HUES48 (cell line): ENCODE results near the gene HNRNPAB.

Experiments used
- H3K27ac ChIP-seq: one replicate; pipeline ENCODE4 v1.7.0; 2013; ENCODE audit warnings: low read depth, low read length, inconsistent platforms
- H3K27me3 ChIP-seq: 2 replicates; pipeline ENCODE4 v1.6.1; 2013; ENCODE audit warnings: mild to moderate bottlenecking, low read length; ENCODE audit not compliant: control insufficient read depth, insufficient read depth
- H3K36me3 ChIP-seq: 2 replicates; pipeline ENCODE4 v1.6.1; 2013; ENCODE audit warnings: low read length; ENCODE audit not compliant: control insufficient read depth, insufficient read depth
- H3K4me1 ChIP-seq: 2 replicates; pipeline ENCODE4 v1.6.1; 2013; ENCODE audit warnings: mild to moderate bottlenecking, low read length; ENCODE audit not compliant: control insufficient read depth, insufficient read depth
- H3K4me3 ChIP-seq: 2 replicates; pipeline ENCODE4 v1.5.1; 2013; ENCODE audit warnings: mild to moderate bottlenecking, low read depth, low read length
- H3K9ac ChIP-seq: 2 replicates; pipeline ENCODE4 v1.6.1; 2013; ENCODE audit warnings: mild to moderate bottlenecking, low read depth, low read length, moderate library complexity
- H3K9me3 ChIP-seq: 2 replicates; pipeline ENCODE4 v1.6.1; 2013; ENCODE audit warnings: low read length; ENCODE audit not compliant: control insufficient read depth, insufficient read depth

Gene HNRNPAB

DNA sequence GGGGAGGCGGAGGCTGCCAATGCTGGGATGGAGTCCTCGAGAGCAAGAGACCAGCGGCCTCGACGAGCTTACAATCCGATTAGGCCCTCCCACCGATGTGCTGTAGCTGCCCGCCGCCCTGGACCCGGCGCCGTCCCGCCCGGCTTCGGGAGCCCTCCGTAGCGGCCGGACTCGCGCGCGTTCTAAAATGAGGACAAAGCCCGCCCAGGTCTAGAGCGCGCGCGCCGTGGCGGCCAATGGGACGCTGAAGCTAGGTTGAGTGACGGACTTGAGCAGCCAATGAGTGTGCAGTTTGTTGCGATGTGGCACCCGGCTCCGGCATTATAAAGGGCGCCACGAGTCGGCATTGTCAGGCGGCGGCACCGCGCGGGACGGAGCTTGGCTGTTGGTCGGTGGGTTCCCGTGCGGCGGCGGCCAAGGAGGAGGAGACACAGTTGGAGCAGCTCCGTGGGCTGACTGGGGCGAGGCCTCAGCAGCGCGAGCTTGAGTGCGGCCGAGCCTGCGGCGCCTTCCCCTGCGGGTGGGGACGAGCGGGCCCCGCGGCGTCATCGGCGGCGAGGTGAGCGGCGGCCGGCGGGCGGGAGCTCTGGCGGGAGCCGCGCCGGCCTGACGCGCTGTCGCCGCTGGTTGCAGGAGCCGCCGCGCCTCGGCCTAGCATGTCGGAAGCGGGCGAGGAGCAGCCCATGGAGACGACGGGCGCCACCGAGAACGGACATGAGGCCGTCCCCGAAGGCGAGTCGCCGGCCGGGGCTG lies at the start of gene HNRNPAB:
Gene HNRNPAB (plus strand): TSS at position 352 of the 753 bp plus-strand sequence. CDS start 305 bp downstream, at position 657.
- Histone ChIP-seq H3K4me1 (peaks cover 10% of the 10 kb centered on the region; the same call in 1 of the 2 replicates), H3K27me3 (peaks cover 4% of the 10 kb centered on the region; the same call in 1 of the 2 replicates), H3K36me3 (peaks cover 41% of the 10 kb centered on the region), H3K9me3 (no peaks in the 10 kb centered on the region), H3K4me3 (peak within 1 kb of the TSS; percentile 100), H3K27ac (peak within 1 kb of the TSS; percentile 82), H3K9ac (peak within 1 kb of the TSS; percentile 99)

DNA sequence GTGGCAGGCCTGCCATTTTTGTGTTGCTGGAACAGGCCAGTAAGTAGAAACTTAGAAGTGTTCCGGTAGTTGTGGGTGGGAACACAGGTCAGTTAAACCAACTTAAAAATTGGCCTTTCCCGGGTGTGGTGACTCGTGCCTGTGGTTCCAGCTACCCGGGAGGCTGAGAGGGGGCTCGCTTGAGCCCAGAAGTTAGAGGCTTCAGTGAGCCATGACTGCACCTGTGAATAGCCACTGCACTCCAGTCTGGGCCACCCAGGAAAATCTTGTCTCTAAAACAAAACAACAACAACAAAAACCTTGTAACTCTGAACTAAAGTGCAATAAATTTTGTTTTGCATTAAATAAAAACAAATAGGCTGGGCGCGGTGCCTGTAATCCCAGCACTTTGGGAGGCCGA lies 49.3 kb upstream of the HNRNPAB start:
- H3K27ac ChIP-seq, result no peak overlapping the region
- H3K4me3 ChIP-seq, result no peak overlapping the region
- H3K9ac ChIP-seq, result no peak overlapping the region
- no peaks in the 10 kb centered on the region for H3K9me3 ChIP-seq
- peaks cover 24% of the 10 kb centered on the region for H3K36me3 ChIP-seq
- H3K27me3 ChIP-seq, result no peaks in the 10 kb centered on the region
- H3K4me1 ChIP-seq, result no peaks in the 10 kb centered on the region; the same call in 1 of the 2 replicates

DNA sequence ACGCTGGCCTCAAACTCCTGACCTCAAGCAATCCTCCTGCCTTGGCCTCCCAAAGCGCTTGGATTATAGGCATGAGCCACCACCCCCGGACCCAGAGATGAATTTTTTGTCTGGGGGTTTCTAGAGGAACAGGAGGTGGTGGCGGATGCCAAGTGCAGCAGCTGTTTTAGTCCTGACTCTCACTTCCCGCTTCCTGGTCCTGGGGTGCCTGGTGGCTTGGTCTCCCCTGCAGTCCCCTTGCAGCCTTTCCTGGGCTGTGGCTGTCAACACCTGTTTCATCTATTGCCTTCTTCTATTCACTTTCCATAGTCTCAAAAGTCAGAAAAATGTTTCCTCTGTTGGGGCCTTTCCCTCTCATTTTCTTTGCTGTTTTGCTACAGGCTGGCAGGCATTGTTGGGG lies 44.2 kb upstream of the HNRNPAB start:
- Histone ChIP-seq H3K9me3 (no peaks in the 10 kb centered on the region), H3K4me1 (no peaks in the 10 kb centered on the region; the same call in 1 of the 2 replicates), H3K36me3 (no peaks in the 10 kb centered on the region), H3K27ac (no peak overlapping the region), H3K9ac (no peak overlapping the region), H3K27me3 (no peaks in the 10 kb centered on the region; the same call in 1 of the 2 replicates), H3K4me3 (no peak overlapping the region)

DNA sequence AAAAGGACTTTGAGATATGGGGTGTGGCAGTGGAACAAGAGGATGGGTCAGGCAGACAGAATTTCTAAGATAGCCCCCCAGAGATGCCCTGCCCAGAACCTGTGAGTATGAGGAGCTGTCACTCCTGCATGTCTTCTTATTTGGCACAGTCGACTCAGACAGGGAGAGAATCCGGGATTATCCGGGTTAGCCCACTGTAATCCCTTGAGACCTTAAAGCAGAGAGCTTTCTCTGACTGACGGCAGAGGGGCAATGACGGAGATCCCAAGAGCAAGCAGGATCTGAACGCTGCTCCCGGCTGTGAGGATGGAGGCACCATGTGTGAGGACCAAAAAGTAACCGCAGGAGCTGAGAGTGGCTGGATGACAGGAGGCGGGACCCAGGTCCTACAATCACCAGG lies 41.9 kb upstream of the HNRNPAB start:
- no peaks in the 10 kb centered on the region; the same call in 1 of the 2 replicates for H3K4me1 ChIP-seq
- H3K27ac ChIP-seq, result no peak overlapping the region
- no peak overlapping the region for H3K9ac ChIP-seq
- no peaks in the 10 kb centered on the region for H3K9me3 ChIP-seq
- no peaks in the 10 kb centered on the region; the same call in 1 of the 2 replicates for H3K27me3 ChIP-seq
- no peak overlapping the region for H3K4me3 ChIP-seq
- no peaks in the 10 kb centered on the region for H3K36me3 ChIP-seq

DNA sequence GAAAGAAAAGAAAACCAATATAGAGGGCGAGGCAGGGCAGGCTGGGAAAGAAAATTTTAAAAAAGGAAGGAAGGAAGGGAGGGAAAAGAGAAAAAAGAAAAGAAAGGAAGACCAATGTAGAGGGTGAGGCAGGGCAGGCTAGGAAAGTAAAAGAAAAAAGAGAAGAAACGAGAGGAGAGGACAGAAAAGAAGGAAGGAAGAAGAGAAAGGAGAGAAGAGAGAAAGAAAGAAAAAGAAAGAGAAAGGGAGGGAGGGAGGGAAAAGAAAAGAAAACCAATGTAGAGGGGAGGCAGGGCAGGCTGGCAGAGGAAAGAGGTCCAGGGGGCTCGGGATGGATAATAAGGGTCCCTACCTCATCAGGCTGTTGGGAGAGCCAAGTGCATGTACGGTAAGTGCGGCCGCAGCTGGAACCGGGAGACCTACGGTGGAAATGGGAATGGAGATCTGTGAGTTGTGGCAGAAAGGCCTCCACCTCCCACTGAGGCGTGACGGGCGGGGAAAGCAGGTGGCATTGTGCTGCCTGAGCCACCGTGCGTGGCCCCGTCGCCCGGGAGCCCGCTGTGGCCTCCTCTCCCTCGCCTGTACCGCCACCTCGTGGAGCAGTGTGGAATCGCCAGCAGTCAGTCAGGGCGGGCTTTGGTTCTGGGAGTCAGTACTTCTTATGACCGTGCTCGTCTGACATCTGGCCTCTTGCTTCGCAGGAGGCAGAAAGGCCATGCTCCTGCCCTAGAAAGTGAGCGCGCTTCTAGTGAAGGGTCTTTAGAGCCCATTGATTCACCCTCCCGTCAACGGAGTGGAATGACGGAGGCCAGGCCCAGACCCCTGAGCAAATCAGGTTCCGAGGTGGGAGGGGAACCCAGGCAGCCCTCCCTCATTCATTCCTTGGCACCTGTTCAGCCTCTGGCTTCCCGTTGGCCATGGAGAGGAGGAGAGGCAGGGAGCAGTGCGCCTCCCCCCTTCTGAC lies 40.3 kb upstream of the HNRNPAB start:
- Histone ChIP-seq H3K9me3 (no peaks in the 10 kb centered on the region), H3K4me1 (no peaks in the 10 kb centered on the region; the same call in 1 of the 2 replicates), H3K27ac (no peak overlapping the region), H3K36me3 (no peaks in the 10 kb centered on the region), H3K9ac (no peak overlapping the region), H3K4me3 (peak overlapping the region; percentile 46), H3K27me3 (no peaks in the 10 kb centered on the region; the same call in 1 of the 2 replicates)

GRCh38 chr5:178165581-178165980 lies 38.8 kb upstream of the HNRNPAB start:
- Histone ChIP-seq H3K4me3 (no peak overlapping the region), H3K27ac (no peak overlapping the region), H3K9me3 (no peaks in the 10 kb centered on the region), H3K4me1 (peaks cover 4% of the 10 kb centered on the region; the same call in 1 of the 2 replicates), H3K9ac (no peak overlapping the region), H3K36me3 (no peaks in the 10 kb centered on the region), H3K27me3 (no peaks in the 10 kb centered on the region; the same call in 1 of the 2 replicates)

DNA sequence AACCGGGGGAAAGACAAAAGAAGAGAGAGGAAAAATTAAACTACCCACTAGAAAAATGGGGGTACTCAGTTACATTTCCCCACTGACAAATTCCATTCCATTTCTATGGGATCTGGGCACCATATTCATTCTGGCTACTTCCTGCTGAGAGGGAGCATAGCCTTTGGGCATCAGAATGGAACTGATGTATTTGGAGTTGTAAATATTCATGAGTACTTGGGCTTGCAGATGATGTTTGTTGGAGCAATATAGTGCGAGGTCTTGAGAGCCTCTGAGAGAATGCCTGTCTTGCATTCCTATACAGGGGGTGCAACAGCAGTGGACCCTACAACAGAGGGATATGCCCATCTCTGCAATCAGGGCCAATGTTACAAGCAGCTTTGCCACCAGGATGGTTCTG lies 33.9 kb upstream of the HNRNPAB start:
- Histone ChIP-seq H3K4me3 (no peak overlapping the region), H3K4me1 (peaks cover 5% of the 10 kb centered on the region; the same call in 1 of the 2 replicates), H3K27me3 (no peaks in the 10 kb centered on the region), H3K27ac (no peak overlapping the region), H3K36me3 (no peaks in the 10 kb centered on the region), H3K9me3 (no peaks in the 10 kb centered on the region), H3K9ac (no peak overlapping the region)

DNA sequence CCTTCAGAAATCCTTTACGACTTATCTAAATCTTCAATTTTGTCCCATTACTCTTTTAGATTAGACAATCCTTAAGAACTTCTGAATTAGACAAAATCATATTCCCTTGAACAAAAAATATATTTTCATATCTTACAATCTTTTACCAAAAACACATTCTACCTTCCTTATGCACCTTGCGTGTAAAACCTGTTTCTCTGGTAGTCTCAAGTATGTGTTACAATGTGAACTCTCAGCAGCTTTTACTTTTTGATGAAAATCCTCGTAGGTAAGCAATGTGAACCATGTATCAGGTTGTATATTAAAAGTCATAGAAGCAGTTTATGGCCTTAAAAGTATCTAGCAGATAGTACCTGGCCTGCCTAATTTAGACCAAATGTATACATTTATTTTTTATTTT lies 29.9 kb upstream of the HNRNPAB start:
- Histone ChIP-seq H3K9me3 (no peaks in the 10 kb centered on the region), H3K4me1 (peaks cover 16% of the 10 kb centered on the region)

DNA sequence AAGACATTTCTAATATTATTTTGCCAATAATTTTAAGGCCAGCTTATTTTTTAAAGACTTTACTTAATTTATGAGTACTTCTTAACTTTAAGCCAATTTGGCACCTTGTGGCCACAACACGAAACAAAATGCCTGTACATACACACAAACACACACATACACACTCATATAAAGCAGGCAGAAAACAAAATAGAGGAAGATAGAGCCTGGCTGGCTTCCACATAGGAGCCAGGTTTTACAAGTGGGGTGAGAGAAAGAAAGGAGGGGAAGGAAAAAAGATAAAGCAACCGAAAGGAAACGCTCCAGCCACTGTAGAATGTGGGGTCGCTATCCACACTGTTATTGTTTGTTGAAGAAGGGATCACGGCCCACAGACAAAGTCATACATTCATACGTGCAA lies 27.5 kb upstream of the HNRNPAB start:
- H3K4me3 ChIP-seq, result no peak overlapping the region
- H3K4me1 ChIP-seq, result peaks cover 18% of the 10 kb centered on the region
- no peak overlapping the region for H3K27ac ChIP-seq
- no peak overlapping the region for H3K9ac ChIP-seq
- H3K9me3 ChIP-seq, result no peaks in the 10 kb centered on the region
- H3K27me3 ChIP-seq, result no peaks in the 10 kb centered on the region
- H3K36me3 ChIP-seq, result no peaks in the 10 kb centered on the region

More for the DNA sequence above, 29.9 kb upstream of the HNRNPAB start:
- Histone ChIP-seq H3K9ac (no peak overlapping the region), H3K4me3 (no peak overlapping the region), H3K36me3 (no peaks in the 10 kb centered on the region), H3K27me3 (no peaks in the 10 kb centered on the region), H3K27ac (no peak overlapping the region)

DNA sequence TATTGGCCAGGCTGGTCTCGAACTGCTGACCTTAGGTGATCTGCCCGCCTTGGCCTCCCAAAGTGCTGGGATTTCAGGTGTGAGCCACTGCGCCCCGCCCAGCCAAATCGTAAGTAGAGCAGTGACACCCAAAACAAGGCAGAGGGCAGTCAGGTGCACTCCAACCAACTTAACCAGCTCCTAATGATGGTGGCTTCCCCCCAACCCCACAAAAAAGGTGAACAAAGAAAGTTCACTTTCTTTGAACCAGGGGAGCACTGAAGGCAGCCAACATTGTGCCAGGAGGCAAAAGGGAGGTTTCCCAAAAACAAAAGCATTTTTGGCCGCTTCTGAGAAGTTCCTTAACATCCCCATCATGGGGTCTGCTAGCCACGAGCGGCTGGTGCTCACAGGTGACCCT lies 26.8 kb upstream of the HNRNPAB start:
- no peak overlapping the region for H3K27ac ChIP-seq
- 0 out of 2 replicates have a peak overlapping the region, but pooled peaks have one; percentile 5 for H3K9ac ChIP-seq
- no peak overlapping the region for H3K4me3 ChIP-seq
- no peaks in the 10 kb centered on the region for H3K36me3 ChIP-seq
- H3K27me3 ChIP-seq, result no peaks in the 10 kb centered on the region
- peaks cover 25% of the 10 kb centered on the region for H3K4me1 ChIP-seq
- H3K9me3 ChIP-seq, result no peaks in the 10 kb centered on the region
